VCaP (cell line): ENCODE results near the gene RPP21.

ENCODE experiments used
- H3K27ac ChIP-seq: fragments of 450-650 bp; 2 replicates; pipeline ENCODE4 v1.5.1; 2017
- TF ChIP-seq, protein P1 (sequence below): fragments of 450-650 bp; conservative IDR thresholded peaks from 2 replicates; pipeline ENCODE4 v1.5.1; 2017; ENCODE audit warnings: mild to moderate bottlenecking, moderate library complexity

The RPP21 gene

DNA sequence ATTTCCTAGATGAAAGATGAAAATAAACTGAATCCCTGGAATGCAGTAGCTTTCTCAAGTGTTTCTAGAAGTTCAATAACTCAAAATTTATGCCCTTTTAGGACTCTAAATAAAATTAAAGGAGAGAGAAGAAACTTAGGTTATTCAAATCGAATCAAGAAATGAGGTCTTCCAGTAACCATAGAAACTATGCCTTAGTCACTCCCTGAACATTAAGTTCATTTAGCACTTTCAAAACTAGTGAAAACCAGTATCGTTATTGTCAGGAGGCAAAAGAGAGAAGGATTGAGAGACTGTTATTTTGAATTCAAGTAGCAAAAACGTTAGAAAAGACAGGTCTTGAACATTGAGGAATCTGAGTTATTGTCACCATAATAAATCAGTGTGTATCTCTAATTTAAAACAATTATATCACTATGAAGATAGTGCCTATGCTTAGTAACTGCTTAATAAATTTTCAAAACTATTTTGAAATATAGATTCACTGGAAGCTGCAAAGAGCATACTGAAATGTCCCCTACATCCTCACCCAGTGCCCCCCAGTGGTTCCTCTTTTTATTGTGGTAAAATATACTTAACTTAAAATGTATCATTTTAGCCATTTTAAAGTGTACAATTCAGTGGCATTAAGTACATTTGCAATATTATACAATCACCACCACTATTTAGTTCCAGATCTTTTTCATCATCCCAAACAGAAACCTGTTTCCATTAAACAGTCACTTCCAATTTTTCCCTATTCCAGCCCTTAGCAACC, 4.6 kb downstream of the RPP21 start:
- H3K27ac ChIP-seq = no peak overlapping the region
- TF ChIP-seq, protein P1, sequence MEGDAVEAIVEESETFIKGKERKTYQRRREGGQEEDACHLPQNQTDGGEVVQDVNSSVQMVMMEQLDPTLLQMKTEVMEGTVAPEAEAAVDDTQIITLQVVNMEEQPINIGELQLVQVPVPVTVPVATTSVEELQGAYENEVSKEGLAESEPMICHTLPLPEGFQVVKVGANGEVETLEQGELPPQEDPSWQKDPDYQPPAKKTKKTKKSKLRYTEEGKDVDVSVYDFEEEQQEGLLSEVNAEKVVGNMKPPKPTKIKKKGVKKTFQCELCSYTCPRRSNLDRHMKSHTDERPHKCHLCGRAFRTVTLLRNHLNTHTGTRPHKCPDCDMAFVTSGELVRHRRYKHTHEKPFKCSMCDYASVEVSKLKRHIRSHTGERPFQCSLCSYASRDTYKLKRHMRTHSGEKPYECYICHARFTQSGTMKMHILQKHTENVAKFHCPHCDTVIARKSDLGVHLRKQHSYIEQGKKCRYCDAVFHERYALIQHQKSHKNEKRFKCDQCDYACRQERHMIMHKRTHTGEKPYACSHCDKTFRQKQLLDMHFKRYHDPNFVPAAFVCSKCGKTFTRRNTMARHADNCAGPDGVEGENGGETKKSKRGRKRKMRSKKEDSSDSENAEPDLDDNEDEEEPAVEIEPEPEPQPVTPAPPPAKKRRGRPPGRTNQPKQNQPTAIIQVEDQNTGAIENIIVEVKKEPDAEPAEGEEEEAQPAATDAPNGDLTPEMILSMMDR = no peak

DNA sequence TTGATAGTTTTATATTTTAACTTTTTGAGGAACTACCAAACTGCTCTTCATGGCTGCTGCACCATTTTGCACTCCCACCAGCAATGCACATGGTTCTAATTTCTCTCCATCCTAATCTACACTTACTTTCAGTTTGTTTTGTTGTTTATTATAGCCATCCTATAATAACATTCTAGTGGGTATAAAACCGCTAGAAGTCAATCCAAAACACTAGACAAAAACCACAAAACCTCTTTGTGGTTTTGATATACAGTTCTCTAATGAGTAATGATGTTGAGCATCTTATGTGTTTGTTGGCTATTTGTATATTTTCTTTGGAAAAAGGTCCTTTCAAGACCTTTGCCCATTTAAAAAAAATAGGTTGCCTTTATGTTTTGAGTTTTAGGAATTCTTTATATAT, 5.6 kb downstream of the RPP21 start:
- TF ChIP-seq, protein P1 = no peak

DNA sequence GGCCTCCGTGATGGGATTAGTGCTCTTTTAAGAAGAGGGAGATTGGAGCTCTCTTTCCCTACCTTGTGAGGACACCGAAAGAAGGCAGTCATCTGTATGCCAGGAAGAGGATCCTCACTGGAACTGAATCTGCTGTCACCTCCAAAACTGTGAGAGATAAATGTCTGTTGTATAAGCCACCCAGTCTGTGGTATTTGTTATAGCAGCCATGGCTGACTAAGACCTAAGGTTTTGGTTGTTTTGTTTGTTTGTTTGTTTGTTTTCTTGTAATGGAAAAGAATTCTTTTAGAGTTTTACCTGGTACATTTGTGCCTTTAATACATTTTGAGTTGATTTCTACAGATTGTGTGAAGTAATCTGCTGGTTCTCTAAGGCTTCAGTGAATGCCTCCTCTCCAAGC, 7.6 kb downstream of the RPP21 start:
- TF ChIP-seq, protein P1 = no peak

More for the DNA sequence above, 5.6 kb downstream of the RPP21 start:
- H3K27ac ChIP-seq = no peak overlapping the region

DNA sequence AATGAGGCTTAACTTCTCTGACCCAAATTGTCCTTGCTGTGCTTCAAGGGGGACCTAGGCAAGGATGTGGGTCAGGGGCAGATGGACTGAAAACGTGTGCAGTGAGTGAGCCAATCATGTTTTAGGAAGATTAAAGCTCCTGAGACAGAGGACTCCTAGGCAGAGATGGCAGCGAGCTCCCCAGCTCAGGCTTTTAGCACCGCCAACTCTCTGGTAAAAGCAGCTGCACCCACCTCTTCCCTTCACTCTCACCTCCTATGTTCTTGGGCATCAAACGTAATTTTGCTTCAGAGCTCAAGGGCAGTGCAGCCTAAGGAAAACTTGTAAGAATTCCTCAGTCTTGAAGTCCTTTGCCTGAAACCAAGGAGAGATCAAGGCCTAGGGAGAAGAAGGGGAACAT, 10.3 kb downstream of the RPP21 start:
- TF ChIP-seq, protein P1 = no peak
- H3K27ac ChIP-seq = no peak overlapping the region

More for the DNA sequence above, 7.6 kb downstream of the RPP21 start:
- H3K27ac ChIP-seq = no peak overlapping the region

DNA sequence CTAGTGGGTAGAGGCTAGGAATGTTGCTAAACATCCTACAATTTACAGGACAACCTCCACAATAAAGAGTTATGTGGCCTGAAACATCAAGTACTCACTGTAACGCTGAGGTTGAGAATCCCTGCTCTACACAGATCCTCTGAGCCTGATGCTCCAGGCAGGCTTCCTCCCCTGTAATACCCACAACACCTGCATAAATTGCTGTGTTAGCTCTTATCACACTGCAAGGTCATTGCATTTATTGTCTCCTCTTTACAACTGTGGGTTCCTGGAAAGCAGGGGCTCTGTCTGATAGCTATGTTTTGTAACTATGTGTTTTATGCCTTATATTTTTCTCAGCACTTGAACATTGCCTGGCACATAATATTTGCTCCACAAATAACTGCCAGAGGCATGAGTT, 11.6 kb downstream of the RPP21 start:
- TF ChIP-seq, protein P1 = no peak

DNA sequence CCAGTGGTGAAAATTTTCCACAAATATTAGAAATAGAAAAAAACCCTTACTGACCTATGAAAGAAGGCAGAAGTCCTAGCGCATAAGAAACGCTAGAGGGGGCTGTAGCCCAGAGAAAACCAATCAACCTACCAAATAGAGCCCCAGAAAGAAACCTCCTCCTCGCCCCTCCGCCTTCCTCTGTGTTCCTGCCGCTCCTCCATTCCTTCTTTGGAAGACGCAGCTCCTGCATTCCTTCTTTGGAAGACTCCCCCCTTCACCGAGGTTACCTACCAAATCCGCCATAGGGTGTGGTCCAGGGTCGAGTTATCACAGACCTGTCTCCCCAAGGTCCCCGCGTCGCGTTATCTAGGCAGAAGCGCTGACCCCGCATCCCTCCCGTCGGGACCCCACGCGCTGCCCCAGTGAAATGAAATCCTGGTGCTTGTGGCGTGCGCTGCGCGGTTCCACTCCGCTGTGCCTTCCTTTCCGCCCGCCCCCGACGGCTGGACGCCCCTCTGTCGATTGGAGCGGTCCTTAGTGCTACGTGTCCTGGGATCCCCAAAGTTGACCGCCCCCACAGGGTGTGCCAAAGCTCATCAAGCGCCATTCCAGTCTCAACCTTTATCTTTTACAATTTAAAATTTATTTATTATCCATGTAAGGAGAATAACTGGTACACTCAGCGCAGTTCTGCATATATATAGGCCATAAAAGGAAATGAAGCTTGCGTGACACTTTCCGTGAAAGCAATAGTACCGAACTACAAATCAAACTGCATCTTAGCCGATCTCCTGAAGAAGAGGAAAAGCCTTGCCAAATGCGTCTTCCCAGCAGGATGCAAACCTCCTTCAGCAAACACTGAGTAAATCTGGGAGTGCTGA, 13.0 kb downstream of the RPP21 start:
- no peak overlapping the region for H3K27ac ChIP-seq
- TF ChIP-seq, protein P1 = peak; percentile 86

More for the DNA sequence above, 11.6 kb downstream of the RPP21 start:
- H3K27ac ChIP-seq = no peak overlapping the region

DNA sequence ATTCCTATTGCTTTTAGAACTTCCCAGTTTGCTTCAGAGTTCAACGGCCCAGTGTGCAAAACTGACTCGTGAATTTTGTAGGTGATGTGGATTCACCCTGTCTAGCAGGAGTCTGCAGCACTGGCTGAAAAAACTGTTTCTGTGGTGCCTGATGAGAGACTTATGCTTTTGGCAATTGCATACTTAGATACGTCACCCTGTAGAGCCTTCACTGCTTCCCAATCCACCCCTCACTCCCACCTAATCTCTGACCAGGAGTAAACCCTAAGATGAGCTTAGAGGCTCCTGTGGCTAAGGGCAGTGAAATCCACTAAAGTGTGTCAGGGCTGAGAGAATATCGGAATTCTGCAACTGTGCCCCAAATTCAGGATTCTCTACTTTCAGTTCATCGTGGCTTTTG, 14.3 kb downstream of the RPP21 start:
- no peak overlapping the region for H3K27ac ChIP-seq
- TF ChIP-seq, protein P1 = no peak
